ENCODE measurements around the gene TBRG4. TPM values are rescaled to one million over a fixed set of nuclear protein-coding genes. Genes with fewer than 3 reads are reported as not detected.

The TBRG4 gene
- total and polyA plus RNA-seq, 3 donors from 2014 or later: 75.7 to 82.8 (median 82.7) TPM

GRCh38 chr7:45088146-45088701, 23.3 kb downstream of the TBRG4 start:
- no peak for DNase-seq
- Histone ChIP-seq H3K4me3 (peak overlapping the region; percentile 57 to 58), H3K9me3 (no peaks in the 10 kb centered on the region), H3K27ac (peak overlapping the region; percentile 21 to 79), H3K36me3 (ENCODE audit: low read depth, missing control alignments) (no peaks in the 10 kb centered on the region), H3K27me3 (no peaks in the 10 kb centered on the region), H3K4me1 (peaks cover 14% of the 10 kb centered on the region)
- 26 to 36% methylated on average over 17 to 29 of the region's 29 CpGs for WGBS, 2 donors
- TF ChIP-seq CTCF (IDR thresholded peaks at IDR 0.05): no peak
- no peak for TF ChIP-seq POLR2A (IDR thresholded peaks at IDR 0.05)
- intact Hi-C loops (cut with DNase I; ENCODE audit: low total_unique reads): no loop called here

- intact Hi-C loops (cut with DNase I; ENCODE audit: low total_unique reads): no loop called here
- Histone ChIP-seq H3K36me3 (ENCODE audit: low read depth, missing control alignments) (no peaks in the 10 kb centered on the region), H3K4me3 (no peak overlapping the region), H3K4me1 (peaks cover 19% of the 10 kb centered on the region), H3K9me3 (no peaks in the 10 kb centered on the region), H3K27ac (no peak overlapping the region), H3K27me3 (no peaks in the 10 kb centered on the region)
- 85 to 88% methylated on average over 6 of the region's 6 CpGs for WGBS, 2 donors
- no peak for TF ChIP-seq POLR2A (IDR thresholded peaks at IDR 0.05)
- TF ChIP-seq CTCF (IDR thresholded peaks at IDR 0.05): no peak
- DNase-seq: no peak
Observed at GRCh38 chr7:45087301-45088145, 24.0 kb downstream of the TBRG4 start.

- peaks cover 28% of the 10 kb centered on the region for H3K4me1 ChIP-seq
- no peaks in the 10 kb centered on the region for H3K9me3 ChIP-seq
- H3K27me3 ChIP-seq: no peaks in the 10 kb centered on the region
- DNase-seq: no peak
- H3K4me3 ChIP-seq: no peak overlapping the region
- 90 to 91% methylated on average over 6 to 15 of the region's 15 CpGs for whole genome bisulfite sequencing, 2 donors
- no peaks in the 10 kb centered on the region for H3K36me3 ChIP-seq (ENCODE audit: low read depth, missing control alignments)
- no peak overlapping the region for H3K27ac ChIP-seq
- no peak for TF ChIP-seq POLR2A (IDR thresholded peaks at IDR 0.05)
- no peak for TF ChIP-seq CTCF (IDR thresholded peaks at IDR 0.05)
- intact Hi-C loops (cut with DNase I; ENCODE audit: low total_unique reads): no loop called here
Observed at GRCh38 chr7:45086331-45087065, 25.0 kb downstream of the TBRG4 start.

GRCh38 chr7:45085619-45086200, 25.8 kb downstream of the TBRG4 start:
- Histone ChIP-seq H3K4me1 (peaks cover 28% of the 10 kb centered on the region), H3K36me3 (ENCODE audit: low read depth, missing control alignments) (no peaks in the 10 kb centered on the region), H3K27me3 (no peaks in the 10 kb centered on the region), H3K4me3 (no peak overlapping the region), H3K9me3 (no peaks in the 10 kb centered on the region), H3K27ac (no peak overlapping the region)
- WGBS, 2 donors: 64 to 81% methylated on average over 5 to 21 of the region's 23 CpGs
- no peak for TF ChIP-seq POLR2A (IDR thresholded peaks at IDR 0.05)
- TF ChIP-seq CTCF (IDR thresholded peaks at IDR 0.05): no peak
- no peak for DNase-seq
- intact Hi-C loops (cut with DNase I; ENCODE audit: low total_unique reads): no loop called here
